Osteocyte (in vitro differentiated cells): ENCODE data around the gene PYGM. TPM values are rescaled to one million over a fixed set of nuclear protein-coding genes. Genes with fewer than 3 reads are reported as not detected.

Source experiments
- DNase-seq: peaks from one replicate; pipeline ENCODE4 v3.0.0; 2021; ENCODE audit warnings: mixed read lengths; ENCODE audit not compliant: unreplicated experiment; ENCODE audit errors: extremely low spot score
- H3K27ac Mint-ChIP-seq: one replicate; pipeline ENCODE4 v1.8.0; 2021; ENCODE audit warnings: mild to moderate bottlenecking, mixed read lengths; ENCODE audit not compliant: unreplicated experiment
- H3K27me3 Mint-ChIP-seq: one replicate; pipeline ENCODE4 v1.8.0; 2021; ENCODE audit warnings: mixed read lengths; ENCODE audit not compliant: unreplicated experiment
- H3K36me3 Mint-ChIP-seq: one replicate; pipeline ENCODE4 v1.8.0; 2021; ENCODE audit warnings: mixed read lengths; ENCODE audit not compliant: unreplicated experiment
- H3K4me1 Mint-ChIP-seq: one replicate; pipeline ENCODE4 v1.8.0; 2021; ENCODE audit warnings: mixed read lengths; ENCODE audit not compliant: unreplicated experiment
- H3K4me3 Mint-ChIP-seq: one replicate; pipeline ENCODE4 v1.8.0; 2021; ENCODE audit warnings: mild to moderate bottlenecking, moderate library complexity, mixed read lengths; ENCODE audit not compliant: unreplicated experiment
- H3K9me3 Mint-ChIP-seq: one replicate; pipeline ENCODE4 v1.8.0; 2021; ENCODE audit warnings: mixed read lengths; ENCODE audit not compliant: unreplicated experiment
- CTCF ChIP-seq: fragments of 200-600 bp; sonication (generic); IDR thresholded peaks from 2 replicates; pipeline ENCODE4 v1.5.0; 2021; ENCODE audit warnings: antibody characterized with exemption, mild to moderate bottlenecking, moderate library complexity
- total RNA-seq: library from RNA; stranded (reverse); gene quantifications from 2 replicates; pipeline ENCODE4 v1.2.1, GENCODE V29; 2021

PYGM gene
- total RNA-seq, 1 donor from 2014 or later = 0.73 TPM

- Mint-ChIP-seq H3K27me3 (no peaks in the 10 kb centered on the region), H3K4me1 (peaks cover 19% of the 10 kb centered on the region), H3K36me3 (peaks cover 13% of the 10 kb centered on the region), H3K4me3 (peak within 1 kb of the TSS; percentile 82), H3K9me3 (no peaks in the 10 kb centered on the region), H3K27ac (peak within 1 kb of the TSS; percentile 98)
- peak; percentile 95 for DNase-seq
- TF ChIP-seq CTCF = peak; percentile 49
Measured at GRCh38 chr11:64803158-64803845, 43.5 kb upstream of the PYGM start, which contains the start of gene MAP4K2. Gene MAP4K2 (minus strand): TSS chr11:64803214. CDS start chr11:64803149, 65 bp downstream.

- no peak for TF ChIP-seq CTCF
- H3K4me1 Mint-ChIP-seq = peaks cover 19% of the 10 kb centered on the region
- H3K27ac Mint-ChIP-seq = no peak overlapping the region
- DNase-seq = no peak
- H3K27me3 Mint-ChIP-seq = no peaks in the 10 kb centered on the region
- peaks cover 13% of the 10 kb centered on the region for H3K36me3 Mint-ChIP-seq
- peak overlapping the region; percentile 56 for H3K4me3 Mint-ChIP-seq
- H3K9me3 Mint-ChIP-seq = no peaks in the 10 kb centered on the region
Measured at GRCh38 chr11:64802370-64803157, 42.8 kb upstream of the PYGM start.

GRCh38 chr11:64801561-64802369, 42.0 kb upstream of the PYGM start:
- H3K4me1 Mint-ChIP-seq = peaks cover 19% of the 10 kb centered on the region
- H3K36me3 Mint-ChIP-seq = peaks cover 11% of the 10 kb centered on the region
- H3K27ac Mint-ChIP-seq = peak overlapping the region; percentile 62
- no peak for DNase-seq
- no peaks in the 10 kb centered on the region for H3K9me3 Mint-ChIP-seq
- no peaks in the 10 kb centered on the region for H3K27me3 Mint-ChIP-seq
- no peak for TF ChIP-seq CTCF
- peak overlapping the region; percentile 56 for H3K4me3 Mint-ChIP-seq

- H3K27ac Mint-ChIP-seq = no peak overlapping the region
- peaks cover 7% of the 10 kb centered on the region for H3K36me3 Mint-ChIP-seq
- DNase-seq = no peak
- peaks cover 19% of the 10 kb centered on the region for H3K4me1 Mint-ChIP-seq
- TF ChIP-seq CTCF = no peak
- no peaks in the 10 kb centered on the region for H3K27me3 Mint-ChIP-seq
- H3K4me3 Mint-ChIP-seq = peak overlapping the region; percentile 56
- no peaks in the 10 kb centered on the region for H3K9me3 Mint-ChIP-seq
Measured at GRCh38 chr11:64801158-64801464, 41.3 kb upstream of the PYGM start.
